Ovary (tissue), 3 donors: ENCODE results near the gene LEMD1.

Experiments used
- EP300 ChIP-seq: sonication (generic); formaldehyde crosslinking; IDR thresholded peaks from one replicate; pipeline ENCODE4 v1.6.1; 2017; ENCODE audit warnings: antibody characterized with exemption
- POLR2A ChIP-seq: fragments of 450-650 bp; IDR thresholded peaks from one replicate; pipeline ENCODE4 v1.6.1; 2017; ENCODE audit warnings: antibody characterized with exemption, mild to moderate bottlenecking, moderate library complexity
- TF ChIP-seq, protein P1 (sequence below), 3 donors: fragments of 450-650 bp in 2 of 3; fragments of 200-600 bp in 1 of 3; IDR thresholded peaks; one replicate each; pipeline versions ENCODE4 v1.5.1 to v1.8.0; 2016 to 2022; ENCODE audit warnings: antibody characterized with exemption in 3 of 3, mild to moderate bottlenecking in 1 of 3
- donor health status: DM: no; HTN: no; CAD: no.

DNA sequence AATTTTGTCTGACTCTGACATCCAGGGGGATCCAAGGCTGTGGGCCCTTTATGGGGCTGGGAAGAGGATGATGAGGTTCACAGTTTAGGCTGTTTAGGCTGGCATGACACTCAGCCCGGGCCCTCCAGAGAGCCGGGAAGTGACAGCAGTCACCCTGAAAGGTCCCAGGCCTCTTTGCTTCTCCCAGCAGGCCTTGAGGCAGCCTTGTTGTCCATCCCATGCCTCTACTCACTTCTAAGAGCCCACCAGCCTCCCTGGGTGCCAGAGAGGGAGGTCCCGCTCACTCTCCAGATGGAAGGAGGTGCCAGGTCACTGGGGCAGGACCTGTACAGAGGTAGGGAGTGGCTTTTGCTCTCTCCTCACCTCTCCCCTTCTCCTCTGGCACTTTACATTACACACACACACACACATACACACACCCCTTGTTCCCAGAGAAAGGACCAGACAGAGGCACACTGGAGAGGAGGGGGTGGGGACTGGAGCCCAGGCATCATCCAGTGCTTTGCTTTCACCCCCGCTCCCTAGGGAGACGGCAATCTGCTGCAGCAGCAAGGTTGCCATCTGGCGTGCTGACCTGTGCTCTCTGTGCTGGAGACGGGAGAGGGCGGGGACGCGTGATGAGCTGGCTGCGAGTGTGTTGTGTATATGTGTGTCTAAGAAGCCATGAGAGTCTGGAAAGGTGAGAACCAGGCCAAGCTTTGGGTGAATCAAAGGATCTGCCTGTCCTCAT, 69.7 kb downstream of the LEMD1 start:
- TF ChIP-seq, protein P1, sequence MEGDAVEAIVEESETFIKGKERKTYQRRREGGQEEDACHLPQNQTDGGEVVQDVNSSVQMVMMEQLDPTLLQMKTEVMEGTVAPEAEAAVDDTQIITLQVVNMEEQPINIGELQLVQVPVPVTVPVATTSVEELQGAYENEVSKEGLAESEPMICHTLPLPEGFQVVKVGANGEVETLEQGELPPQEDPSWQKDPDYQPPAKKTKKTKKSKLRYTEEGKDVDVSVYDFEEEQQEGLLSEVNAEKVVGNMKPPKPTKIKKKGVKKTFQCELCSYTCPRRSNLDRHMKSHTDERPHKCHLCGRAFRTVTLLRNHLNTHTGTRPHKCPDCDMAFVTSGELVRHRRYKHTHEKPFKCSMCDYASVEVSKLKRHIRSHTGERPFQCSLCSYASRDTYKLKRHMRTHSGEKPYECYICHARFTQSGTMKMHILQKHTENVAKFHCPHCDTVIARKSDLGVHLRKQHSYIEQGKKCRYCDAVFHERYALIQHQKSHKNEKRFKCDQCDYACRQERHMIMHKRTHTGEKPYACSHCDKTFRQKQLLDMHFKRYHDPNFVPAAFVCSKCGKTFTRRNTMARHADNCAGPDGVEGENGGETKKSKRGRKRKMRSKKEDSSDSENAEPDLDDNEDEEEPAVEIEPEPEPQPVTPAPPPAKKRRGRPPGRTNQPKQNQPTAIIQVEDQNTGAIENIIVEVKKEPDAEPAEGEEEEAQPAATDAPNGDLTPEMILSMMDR (IDR thresholded peaks at IDR 0.05): no peak
- TF ChIP-seq POLR2A: no peak
- no peak for TF ChIP-seq EP300
